DOHH2 (cell line): ENCODE data around the gene RASL10A.
A peak's percentile ranks its signal among the peaks of the same experiment; 100 is the strongest.

Experiments
- H3F3A ChIP-seq: fragments of 200-600 bp; sonication (generic), shearing (Covaris generic); 2 replicates; pipeline ENCODE4 v1.6.0; 2016; ENCODE audit warnings: antibody characterized with exemption, mild to moderate bottlenecking; ENCODE audit not compliant: control insufficient read depth, insufficient read depth
- H3K27ac ChIP-seq: fragments of 200-600 bp; sonication (generic); 2 replicates; pipeline ENCODE4 v1.5.1; 2014; ENCODE audit warnings: low read depth, mild to moderate bottlenecking, low read length, moderate library complexity
- H3K27me3 ChIP-seq: fragments of 200-600 bp; sonication (generic); 2 replicates; pipeline ENCODE4 v1.6.1; 2014; ENCODE audit warnings: mild to moderate bottlenecking, low read length, mixed read lengths; ENCODE audit not compliant: control insufficient read depth
- H3K36me3 ChIP-seq: fragments of 200-600 bp; sonication (generic); 2 replicates; pipeline ENCODE4 v1.6.1; 2014; ENCODE audit warnings: mild to moderate bottlenecking, low read length, moderate library complexity, mixed read lengths; ENCODE audit not compliant: control insufficient read depth
- H3K4me1 ChIP-seq: fragments of 200-600 bp; sonication (generic); 2 replicates; pipeline ENCODE4 v1.6.1; 2014; ENCODE audit warnings: mild to moderate bottlenecking, low read length, mixed read lengths; ENCODE audit not compliant: control insufficient read depth
- H3K4me2 ChIP-seq: fragments of 200-600 bp; sonication (generic); 2 replicates; pipeline ENCODE4 v1.6.0; 2014; ENCODE audit warnings: mild to moderate bottlenecking, low read length, moderate library complexity
- H3K4me3 ChIP-seq: fragments of 200-600 bp; sonication (generic); 2 replicates; pipeline ENCODE4 v1.5.1; 2014; ENCODE audit warnings: mild to moderate bottlenecking, low read length, mixed read lengths
- H3K79me2 ChIP-seq: fragments of 200-600 bp; sonication (generic); 2 replicates; pipeline ENCODE4 v1.6.1; 2014; ENCODE audit warnings: mild to moderate bottlenecking, low read length, mixed read lengths; ENCODE audit not compliant: control insufficient read depth
- H3K9me2 ChIP-seq: fragments of 200-600 bp; sonication (generic); replicated peaks from 2 replicates; pipeline ENCODE4 v1.6.1; 2014; ENCODE audit warnings: mild to moderate bottlenecking, low read length, mixed read lengths; ENCODE audit not compliant: control insufficient read depth
- H3K9me3 ChIP-seq: fragments of 200-600 bp; sonication (generic); 2 replicates; pipeline ENCODE4 v1.6.1; 2014; ENCODE audit warnings: antibody characterized with exemption, low read length, mixed read lengths; ENCODE audit not compliant: control insufficient read depth, insufficient read depth
- H4K20me1 ChIP-seq: fragments of 200-600 bp; sonication (generic); 2 replicates; pipeline ENCODE4 v1.6.0; 2014; ENCODE audit warnings: low read depth, mild to moderate bottlenecking, antibody characterized with exemption, low read length, moderate library complexity; ENCODE audit not compliant: control insufficient read depth, insufficient read depth
- CTCF ChIP-seq: fragments of 200-600 bp; sonication (generic); IDR thresholded peaks from one replicate; pipeline ENCODE4 v1.5.1; 2014; ENCODE audit warnings: antibody characterized with exemption, mild to moderate bottlenecking, low read depth, low read length; ENCODE audit not compliant: poor library complexity, severe bottlenecking
- EZH2phosphoT487 ChIP-seq: fragments of 200-600 bp; sonication (generic); IDR thresholded peaks from 2 replicates; pipeline ENCODE4 v1.6.1; 2017; ENCODE audit warnings: borderline replicate concordance, mild to moderate bottlenecking, antibody characterized with exemption, low read length, moderate library complexity, mixed read lengths

RASL10A gene

GRCh38 chr22:29266564-29267461, 48.7 kb downstream of the RASL10A start:
- Histone ChIP-seq H3K36me3 (peaks cover 73% of the 10 kb centered on the region), H3K4me2 (peak overlapping the region; percentile 98), H4K20me1 (peaks cover 29% of the 10 kb centered on the region), H3K27ac (peak overlapping the region; percentile 84), H3F3A (no peaks in the 10 kb centered on the region), H3K4me1 (peaks cover 32% of the 10 kb centered on the region), H3K9me3 (no peaks in the 10 kb centered on the region), H3K79me2 (peaks cover 62% of the 10 kb centered on the region), H3K27me3 (no peaks in the 10 kb centered on the region), H3K9me2 (no peaks in the 10 kb centered on the region), H3K4me3 (peak overlapping the region; percentile 93)
- TF ChIP-seq CTCF (no peak), EZH2phosphoT487 (no peak)

- Histone ChIP-seq H3K4me1 (peaks cover 24% of the 10 kb centered on the region), H3K9me2 (no peaks in the 10 kb centered on the region), H3K27me3 (no peaks in the 10 kb centered on the region), H3K36me3 (peaks cover 65% of the 10 kb centered on the region), H3K4me2 (peak overlapping the region; percentile 98), H4K20me1 (peaks cover 20% of the 10 kb centered on the region), H3K27ac (no peak overlapping the region), H3K79me2 (peaks cover 53% of the 10 kb centered on the region), H3K4me3 (peak overlapping the region; percentile 93; the same call in 1 of the 2 replicates), H3F3A (no peaks in the 10 kb centered on the region), H3K9me3 (no peaks in the 10 kb centered on the region)
- TF ChIP-seq EZH2phosphoT487 (no peak), CTCF (no peak)
Observed at GRCh38 chr22:29265929-29266328, 49.6 kb downstream of the RASL10A start.

GRCh38 chr22:29265305-29265704, 50.2 kb downstream of the RASL10A start:
- H3K27me3 ChIP-seq = no peaks in the 10 kb centered on the region
- no peak overlapping the region for H3K4me3 ChIP-seq
- H3K4me2 ChIP-seq = no peak overlapping the region
- H4K20me1 ChIP-seq = peaks cover 14% of the 10 kb centered on the region
- H3K79me2 ChIP-seq = peaks cover 47% of the 10 kb centered on the region
- peaks cover 58% of the 10 kb centered on the region for H3K36me3 ChIP-seq
- H3K9me2 ChIP-seq = no peaks in the 10 kb centered on the region
- H3F3A ChIP-seq = no peaks in the 10 kb centered on the region
- H3K27ac ChIP-seq = no peak overlapping the region
- no peak for TF ChIP-seq CTCF
- no peak for TF ChIP-seq EZH2phosphoT487
- no peaks in the 10 kb centered on the region for H3K9me3 ChIP-seq
- peaks cover 17% of the 10 kb centered on the region for H3K4me1 ChIP-seq
